Left lung (tissue), 10 donors: Measurements from ENCODE around the gene HECA. TPM values are rescaled to one million over a fixed set of nuclear protein-coding genes. Genes with fewer than 3 reads are reported as not detected.

ENCODE experiments used
- ATAC-seq: fragments of 200-7000 bp; cut with Tn5 transposase; one replicate; pipeline ENCODE4 v1.9.1; 2020; ENCODE audit warnings: moderate library complexity
- DNase-seq, 4 donors: peaks; one replicate each; pipeline ENCODE4 v3.0.0-alpha.2; 2013 to 2020
- H3K27ac ChIP-seq, 2 donors: fragments of 200-600 bp; sonication (generic) in 1 of 2; one replicate each; pipeline versions ENCODE4 v1.5.0 to v1.8.0; 2020 to 2021
- H3K27me3 ChIP-seq, 2 donors: fragments of 200-600 bp; sonication (generic) in 1 of 2; one replicate each; pipeline versions ENCODE4 v1.5.0 to v1.8.0; 2020 to 2021
- H3K36me3 ChIP-seq, 2 donors: fragments of 200-600 bp; sonication (generic) in 1 of 2; one replicate each; pipeline versions ENCODE4 v1.5.0 to v1.8.0; 2020 to 2021
- H3K4me1 ChIP-seq, 2 donors: fragments of 200-600 bp; one replicate each; pipeline ENCODE4 v1.8.0; 2021
- H3K4me3 ChIP-seq, 2 donors: fragments of 200-600 bp; sonication (generic) in 1 of 2; one replicate each; pipeline versions ENCODE4 v1.5.0 to v1.8.0; 2020 to 2021; ENCODE audit warnings: mild to moderate bottlenecking in 1 of 2
- H3K9me3 ChIP-seq, 2 donors: fragments of 200-600 bp; sonication (generic) in 1 of 2; one replicate each; pipeline versions ENCODE4 v1.5.0 to v1.8.0; 2020 to 2021
- intact Hi-C, 2 donors: fragments of 100-400 bp; cut with DNase I; formaldehyde crosslinking; loops; one replicate each; pipeline versions ENCODE4 v1.11.2 to v1.14.2; 2022
- polyA plus RNA-seq, 6 donors: library from polyadenylated mRNA; unstranded; fragments of 120-200 nt; gene quantifications; one replicate each; pipeline ENCODE4 v1.2.1, GENCODE V29; 2013; ENCODE audit not compliant: insufficient read length in 6 of 6
- total RNA-seq, 2 donors: library from RNA; stranded (reverse); fragmentation: NEBNext Ultra II Directional; extraction: Animal tissue kit (Norgen Biotek cat#: 25700); gene quantifications; one replicate each; pipeline ENCODE4 v1.2.1, GENCODE V29; 2021
- TF ChIP-seq, protein P1 (sequence below), 2 donors: fragments of 200-600 bp; sonication (generic) in 1 of 2; IDR thresholded peaks; one replicate each; pipeline versions ENCODE4 v1.5.0 to v1.8.0; 2021; ENCODE audit warnings: antibody characterized with exemption in 2 of 2
- donor health status: DM: no; HTN: yes; CAD: no.
- donor health status: DM: no; HTN: no; CAD: no.

Gene HECA
- total and polyA plus RNA-seq, 8 donors: 17.0 to 40.9 (median 19.0) TPM

DNA sequence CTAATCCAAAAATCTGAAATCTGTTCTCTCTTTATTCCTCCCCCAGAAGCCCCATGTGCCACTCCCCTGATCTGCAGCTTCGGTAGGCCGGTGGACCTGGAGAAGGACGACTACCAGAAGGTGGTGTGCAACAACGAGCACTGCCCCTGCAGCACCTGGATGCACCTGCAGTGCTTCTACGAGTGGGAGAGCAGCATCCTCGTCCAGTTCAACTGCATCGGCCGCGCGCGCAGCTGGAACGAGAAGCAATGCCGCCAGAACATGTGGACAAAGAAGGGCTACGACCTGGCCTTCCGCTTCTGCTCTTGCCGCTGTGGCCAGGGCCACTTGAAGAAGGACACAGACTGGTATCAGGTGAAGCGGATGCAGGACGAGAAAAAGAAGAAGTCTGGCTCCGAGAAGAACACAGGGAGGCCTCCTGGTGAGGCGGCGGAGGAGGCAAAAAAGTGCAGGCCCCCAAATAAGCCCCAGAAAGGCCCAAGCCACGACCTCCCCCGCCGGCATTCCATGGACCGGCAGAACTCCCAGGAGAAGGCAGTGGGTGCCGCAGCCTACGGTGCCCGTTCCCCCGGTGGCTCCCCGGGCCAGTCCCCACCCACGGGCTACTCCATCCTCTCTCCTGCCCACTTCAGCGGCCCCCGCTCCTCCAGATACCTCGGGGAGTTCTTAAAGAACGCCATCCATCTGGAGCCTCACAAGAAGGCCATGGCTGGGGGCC, 31.5 kb downstream of the HECA start:
- TF ChIP-seq, protein P1, sequence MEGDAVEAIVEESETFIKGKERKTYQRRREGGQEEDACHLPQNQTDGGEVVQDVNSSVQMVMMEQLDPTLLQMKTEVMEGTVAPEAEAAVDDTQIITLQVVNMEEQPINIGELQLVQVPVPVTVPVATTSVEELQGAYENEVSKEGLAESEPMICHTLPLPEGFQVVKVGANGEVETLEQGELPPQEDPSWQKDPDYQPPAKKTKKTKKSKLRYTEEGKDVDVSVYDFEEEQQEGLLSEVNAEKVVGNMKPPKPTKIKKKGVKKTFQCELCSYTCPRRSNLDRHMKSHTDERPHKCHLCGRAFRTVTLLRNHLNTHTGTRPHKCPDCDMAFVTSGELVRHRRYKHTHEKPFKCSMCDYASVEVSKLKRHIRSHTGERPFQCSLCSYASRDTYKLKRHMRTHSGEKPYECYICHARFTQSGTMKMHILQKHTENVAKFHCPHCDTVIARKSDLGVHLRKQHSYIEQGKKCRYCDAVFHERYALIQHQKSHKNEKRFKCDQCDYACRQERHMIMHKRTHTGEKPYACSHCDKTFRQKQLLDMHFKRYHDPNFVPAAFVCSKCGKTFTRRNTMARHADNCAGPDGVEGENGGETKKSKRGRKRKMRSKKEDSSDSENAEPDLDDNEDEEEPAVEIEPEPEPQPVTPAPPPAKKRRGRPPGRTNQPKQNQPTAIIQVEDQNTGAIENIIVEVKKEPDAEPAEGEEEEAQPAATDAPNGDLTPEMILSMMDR (IDR thresholded peaks at IDR 0.05): no peak
- peak in 1 of 4 donors; percentile 69 for DNase-seq
- H3K9me3 ChIP-seq: no peaks in the 10 kb centered on the region
- no peaks in the 10 kb centered on the region for H3K27me3 ChIP-seq
- intact Hi-C loops: no loop called here
- no peak overlapping the region for H3K27ac ChIP-seq
- no peak for ATAC-seq
- H3K4me3 ChIP-seq: no peak overlapping the region
- peaks cover 4 to 37% of the 10 kb centered on the region in 2 donors for H3K4me1 ChIP-seq
- peaks cover 0 to 35% of the 10 kb centered on the region in 2 donors for H3K36me3 ChIP-seq

DNA sequence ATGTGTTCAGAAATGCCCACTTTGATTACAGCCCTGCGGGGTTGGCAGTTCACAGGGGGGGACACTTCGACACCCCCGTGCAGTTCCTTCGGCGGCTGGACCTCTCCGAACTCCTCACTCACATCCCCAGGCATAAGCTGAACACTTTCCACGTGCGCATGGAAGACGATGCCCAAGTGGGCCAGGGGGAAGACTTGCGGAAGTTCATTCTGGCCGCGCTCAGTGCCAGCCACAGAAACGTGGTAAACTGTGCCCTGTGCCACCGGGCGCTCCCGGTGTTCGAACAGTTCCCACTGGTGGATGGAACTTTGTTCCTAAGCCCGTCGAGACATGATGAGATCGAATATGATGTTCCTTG, 32.1 kb downstream of the HECA start:
- DNase-seq: peak in 1 of 4 donors; percentile 58
- TF ChIP-seq, protein P1 (IDR thresholded peaks at IDR 0.05): no peak
- intact Hi-C loops: no loop called here

DNA sequence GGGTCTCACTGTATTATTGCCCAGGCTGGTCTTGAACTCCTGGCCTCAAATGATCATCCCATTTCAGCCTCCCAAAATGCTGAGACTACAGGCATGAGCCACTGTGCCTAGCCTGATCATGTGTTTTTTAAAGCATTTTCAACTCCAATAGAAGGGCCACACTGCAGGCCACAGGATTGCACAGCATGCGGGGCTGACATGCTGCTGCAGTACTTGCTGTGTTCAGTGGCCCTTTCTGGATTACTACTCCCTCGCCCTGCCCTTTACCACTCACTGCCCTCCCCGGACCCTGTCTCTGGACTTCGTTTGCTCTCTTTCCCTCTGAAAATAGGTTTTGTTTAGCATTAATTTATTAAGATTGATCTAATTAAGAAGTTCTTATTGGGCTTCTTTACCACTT, 37.3 kb downstream of the HECA start:
- no peak overlapping the region for H3K4me3 ChIP-seq
- TF ChIP-seq, protein P1 (IDR thresholded peaks at IDR 0.05): no peak
- peaks cover 0 to 4% of the 10 kb centered on the region in 2 donors for H3K4me1 ChIP-seq
- no peak overlapping the region for H3K27ac ChIP-seq
- ATAC-seq: no peak
- H3K9me3 ChIP-seq: no peaks in the 10 kb centered on the region
- intact Hi-C loops: no loop called here
- H3K36me3 ChIP-seq: peaks cover 0 to 59% of the 10 kb centered on the region in 2 donors
- H3K27me3 ChIP-seq: no peaks in the 10 kb centered on the region
- no peak for DNase-seq

More for the DNA sequence above, 32.1 kb downstream of the HECA start:
- Histone ChIP-seq H3K9me3 (no peaks in the 10 kb centered on the region), H3K27me3 (no peaks in the 10 kb centered on the region), H3K27ac (no peak overlapping the region), H3K4me3 (no peak overlapping the region), H3K4me1 (peaks cover 0 to 32% of the 10 kb centered on the region in 2 donors), H3K36me3 (peaks cover 0 to 35% of the 10 kb centered on the region in 2 donors)
- no peak for ATAC-seq

DNA sequence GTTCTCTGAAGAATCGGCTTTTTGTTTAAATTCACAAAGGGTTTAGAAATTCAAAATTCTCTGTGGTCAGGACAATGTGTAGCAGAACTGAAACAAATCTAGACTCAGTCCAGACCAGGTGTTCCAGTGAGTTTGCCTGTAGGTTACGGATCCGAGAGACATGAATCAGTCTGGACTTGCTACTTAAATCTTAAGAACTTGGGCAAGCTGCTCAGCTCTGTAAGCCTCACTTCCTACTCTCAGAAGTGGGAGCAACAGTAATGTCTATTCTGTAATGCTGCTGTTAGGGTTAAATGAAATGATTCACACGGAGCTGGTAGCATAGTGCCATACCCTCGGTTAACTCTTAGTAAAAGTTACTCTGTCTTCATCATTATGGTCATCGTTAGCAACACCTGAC, 37.7 kb downstream of the HECA start:
- intact Hi-C loops: no loop called here
- no peak for DNase-seq
- Histone ChIP-seq H3K27me3 (no peaks in the 10 kb centered on the region), H3K36me3 (peaks cover 0 to 59% of the 10 kb centered on the region in 2 donors), H3K4me1 (peaks cover 0 to 4% of the 10 kb centered on the region in 2 donors), H3K27ac (no peak overlapping the region), H3K9me3 (no peaks in the 10 kb centered on the region), H3K4me3 (no peak overlapping the region)
- TF ChIP-seq, protein P1 (IDR thresholded peaks at IDR 0.05): no peak
- ATAC-seq: no peak

DNA sequence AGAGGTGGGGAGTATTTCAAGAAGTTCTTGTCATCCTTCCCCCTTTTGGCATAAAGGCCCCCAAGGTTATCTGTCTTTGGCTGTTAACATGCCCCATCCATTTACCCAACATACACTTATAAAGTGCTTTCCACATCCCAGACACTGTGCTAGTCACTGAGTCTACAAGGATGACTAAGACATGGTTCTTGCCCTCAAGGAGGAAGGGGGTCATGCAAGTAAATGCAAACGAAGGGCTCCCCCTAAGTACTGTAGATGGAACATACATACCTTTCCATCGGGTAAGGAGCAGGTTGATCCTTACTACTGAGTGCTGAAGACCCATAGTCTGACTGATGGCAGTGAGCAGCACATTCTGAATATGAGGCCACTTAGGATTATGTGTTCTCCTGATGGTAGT, 38.3 kb downstream of the HECA start:
- intact Hi-C loops: no loop called here
- TF ChIP-seq, protein P1 (IDR thresholded peaks at IDR 0.05): no peak
- Histone ChIP-seq H3K4me3 (no peak overlapping the region), H3K4me1 (peaks cover 0 to 4% of the 10 kb centered on the region in 2 donors), H3K9me3 (no peaks in the 10 kb centered on the region), H3K27me3 (no peaks in the 10 kb centered on the region), H3K36me3 (peaks cover 0 to 60% of the 10 kb centered on the region in 2 donors), H3K27ac (no peak overlapping the region)
- DNase-seq (no peak), ATAC-seq (no peak)
